ENCODE data around the gene AFF2. TPM values are rescaled to one million over a fixed set of nuclear protein-coding genes. Genes with fewer than 3 reads are reported as not detected.

AFF2 gene
- total RNA-seq, 1 donor from 2014 or later = 0.06 TPM

GRCh38 chrX:148556498-148556897, 56.1 kb downstream of the AFF2 start:
- no peak overlapping the region for H3K4me3 ChIP-seq (ENCODE audit: low read depth, low read length)
- DNase-seq (ENCODE audit: low read depth) = no peak
- no peak for TF ChIP-seq CTCF (conservative IDR thresholded peaks at IDR 0.05; ENCODE audit: low read depth, low read length)

- no peak overlapping the region for H3K4me3 ChIP-seq (ENCODE audit: low read depth, low read length)
- TF ChIP-seq CTCF (conservative IDR thresholded peaks at IDR 0.05; ENCODE audit: low read depth, low read length) = no peak
- no peak for DNase-seq (ENCODE audit: low read depth)
Observed at GRCh38 chrX:148562846-148563245, 62.4 kb downstream of the AFF2 start.

- TF ChIP-seq CTCF (conservative IDR thresholded peaks at IDR 0.05; ENCODE audit: low read depth, low read length) = no peak
- H3K4me3 ChIP-seq (ENCODE audit: low read depth, low read length) = no peak overlapping the region
- peak; percentile 3 for DNase-seq (ENCODE audit: low read depth)
Observed at GRCh38 chrX:148567229-148567628, 66.8 kb downstream of the AFF2 start.

GRCh38 chrX:148567779-148568178, 67.4 kb downstream of the AFF2 start:
- DNase-seq (ENCODE audit: low read depth) = no peak
- no peak for TF ChIP-seq CTCF (conservative IDR thresholded peaks at IDR 0.05; ENCODE audit: low read depth, low read length)
- no peak overlapping the region for H3K4me3 ChIP-seq (ENCODE audit: low read depth, low read length)

GRCh38 chrX:148568763-148569162, 68.3 kb downstream of the AFF2 start:
- no peak overlapping the region for H3K4me3 ChIP-seq (ENCODE audit: low read depth, low read length)
- no peak for TF ChIP-seq CTCF (conservative IDR thresholded peaks at IDR 0.05; ENCODE audit: low read depth, low read length)
- no peak for DNase-seq (ENCODE audit: low read depth)

- H3K4me3 ChIP-seq (ENCODE audit: low read depth, low read length) = no peak overlapping the region
- no peak for TF ChIP-seq CTCF (conservative IDR thresholded peaks at IDR 0.05; ENCODE audit: low read depth, low read length)
- DNase-seq (ENCODE audit: low read depth) = no peak
Observed at GRCh38 chrX:148572337-148572736, 71.9 kb downstream of the AFF2 start.

GRCh38 chrX:148573119-148573518, 72.7 kb downstream of the AFF2 start:
- no peak for DNase-seq (ENCODE audit: low read depth)
- no peak for TF ChIP-seq CTCF (conservative IDR thresholded peaks at IDR 0.05; ENCODE audit: low read depth, low read length)
- H3K4me3 ChIP-seq (ENCODE audit: low read depth, low read length) = no peak overlapping the region

Data from epithelial cell of proximal tubule (primary cell).